DND-41 (cell line): ENCODE measurements around the gene UROC1.

Experiments
- ATAC-seq: fragments of 200-7000 bp; cut with Tn5 transposase; 3 replicates; pipeline ENCODE4 v1.9.1; 2021; ENCODE audit warnings: low read depth; ENCODE audit not compliant: insufficient read depth
- DNase-seq: peaks from one replicate; pipeline ENCODE4 v3.0.0-alpha.2; 2020
- H2AFZ ChIP-seq: 2 replicates; pipeline ENCODE4 v1.6.0; 2012; ENCODE audit warnings: low read depth, low read length
- H3K27ac ChIP-seq: 2 replicates; pipeline ENCODE4 v1.5.1; 2012; ENCODE audit warnings: low read length, inconsistent platforms
- H3K27me3 ChIP-seq: fragments of 200-600 bp; sonication (generic); 2 replicates; pipeline ENCODE4 v1.6.0; 2012; ENCODE audit warnings: low read length, mild to moderate bottlenecking, inconsistent platforms; ENCODE audit not compliant: insufficient read depth, poor library complexity
- H3K36me3 ChIP-seq: 2 replicates; pipeline ENCODE4 v1.5.1; 2012; ENCODE audit warnings: low read length, inconsistent platforms; ENCODE audit not compliant: insufficient read depth
- H3K4me1 ChIP-seq: 2 replicates; pipeline ENCODE4 v1.5.1; 2012; ENCODE audit warnings: mild to moderate bottlenecking, low read length; ENCODE audit not compliant: insufficient read depth
- H3K4me2 ChIP-seq: 2 replicates; pipeline ENCODE4 v1.6.0; 2012; ENCODE audit warnings: mild to moderate bottlenecking, moderate library complexity, low read length, inconsistent platforms; ENCODE audit not compliant: insufficient read depth
- H3K4me3 ChIP-seq, 2 experiments: fragments of 200-600 bp in 1 of 2; shearing (Covaris generic) in 1 of 2; 2 replicates each; pipeline ENCODE4 v1.5.1; 2012 to 2016; ENCODE audit warnings: inconsistent platforms in 2 of 2, low read length in 2 of 2, mild to moderate bottlenecking in 2 of 2, low read depth in 1 of 2, moderate library complexity in 1 of 2
- H3K79me2 ChIP-seq: 2 replicates; pipeline ENCODE4 v1.6.0; 2012; ENCODE audit warnings: low read length, inconsistent platforms; ENCODE audit not compliant: insufficient read depth
- H3K9ac ChIP-seq: 2 replicates; pipeline ENCODE4 v1.6.0; 2012; ENCODE audit warnings: low read depth, mild to moderate bottlenecking, inconsistent platforms, low read length, moderate library complexity
- H3K9me3 ChIP-seq: 2 replicates; pipeline ENCODE4 v1.5.1; 2012; ENCODE audit warnings: low read length, moderate library complexity, mild to moderate bottlenecking, inconsistent platforms; ENCODE audit not compliant: insufficient read depth, severe bottlenecking
- H4K20me1 ChIP-seq: 2 replicates; pipeline ENCODE4 v1.6.0; 2012; ENCODE audit warnings: low read length; ENCODE audit not compliant: insufficient read depth
- EZH2 ChIP-seq: IDR thresholded peaks from 3 replicates; pipeline ENCODE4 v1.6.1; 2012; ENCODE audit warnings: borderline replicate concordance, low read depth, mild to moderate bottlenecking, moderate library complexity, low read length, inconsistent platforms; ENCODE audit not compliant: severe bottlenecking
- TF ChIP-seq, protein P1 (sequence below): IDR thresholded peaks from 2 replicates; pipeline ENCODE4 v1.5.1; 2012; ENCODE audit warnings: borderline replicate concordance, low read length, moderate library complexity, mild to moderate bottlenecking; ENCODE audit not compliant: poor library complexity, severe bottlenecking; ENCODE audit errors: extremely low read depth

The UROC1 gene

DNA sequence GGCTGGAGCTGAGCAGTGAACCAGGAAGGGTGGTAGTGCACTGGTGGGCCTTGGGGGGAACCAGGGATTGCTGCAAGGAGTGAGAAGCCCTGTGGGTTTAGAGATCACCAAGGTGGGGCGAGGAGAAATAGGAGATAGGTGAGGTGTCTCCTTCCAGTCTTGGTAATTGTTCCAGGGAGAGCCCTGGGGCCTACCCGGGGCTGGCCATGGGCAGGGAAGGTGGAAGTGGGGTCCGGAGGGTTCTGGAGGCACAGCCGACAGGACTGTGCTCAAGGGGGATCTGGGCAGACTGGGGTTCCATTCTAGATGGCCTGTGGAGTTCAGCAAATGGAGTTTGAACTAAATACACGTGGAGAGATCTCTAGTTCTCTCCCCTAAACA, 10.8 kb upstream of the UROC1 start:
- no peaks in the 10 kb centered on the region for H3K36me3 ChIP-seq
- no peaks in the 10 kb centered on the region for H3K4me1 ChIP-seq
- TF ChIP-seq, protein P1, sequence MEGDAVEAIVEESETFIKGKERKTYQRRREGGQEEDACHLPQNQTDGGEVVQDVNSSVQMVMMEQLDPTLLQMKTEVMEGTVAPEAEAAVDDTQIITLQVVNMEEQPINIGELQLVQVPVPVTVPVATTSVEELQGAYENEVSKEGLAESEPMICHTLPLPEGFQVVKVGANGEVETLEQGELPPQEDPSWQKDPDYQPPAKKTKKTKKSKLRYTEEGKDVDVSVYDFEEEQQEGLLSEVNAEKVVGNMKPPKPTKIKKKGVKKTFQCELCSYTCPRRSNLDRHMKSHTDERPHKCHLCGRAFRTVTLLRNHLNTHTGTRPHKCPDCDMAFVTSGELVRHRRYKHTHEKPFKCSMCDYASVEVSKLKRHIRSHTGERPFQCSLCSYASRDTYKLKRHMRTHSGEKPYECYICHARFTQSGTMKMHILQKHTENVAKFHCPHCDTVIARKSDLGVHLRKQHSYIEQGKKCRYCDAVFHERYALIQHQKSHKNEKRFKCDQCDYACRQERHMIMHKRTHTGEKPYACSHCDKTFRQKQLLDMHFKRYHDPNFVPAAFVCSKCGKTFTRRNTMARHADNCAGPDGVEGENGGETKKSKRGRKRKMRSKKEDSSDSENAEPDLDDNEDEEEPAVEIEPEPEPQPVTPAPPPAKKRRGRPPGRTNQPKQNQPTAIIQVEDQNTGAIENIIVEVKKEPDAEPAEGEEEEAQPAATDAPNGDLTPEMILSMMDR: no peak
- TF ChIP-seq EZH2: no peak
- no peak overlapping the region for H3K27ac ChIP-seq
- DNase-seq (no peak), ATAC-seq (no peak)
- peaks cover 3% of the 10 kb centered on the region for H3K27me3 ChIP-seq
- H4K20me1 ChIP-seq: no peaks in the 10 kb centered on the region
- no peak overlapping the region for H3K4me3 ChIP-seq
- H3K79me2 ChIP-seq: no peaks in the 10 kb centered on the region
- no peak overlapping the region for H2AFZ ChIP-seq
- no peaks in the 10 kb centered on the region for H3K9me3 ChIP-seq
- no peak overlapping the region for H3K4me2 ChIP-seq
- no peak overlapping the region for H3K9ac ChIP-seq

DNA sequence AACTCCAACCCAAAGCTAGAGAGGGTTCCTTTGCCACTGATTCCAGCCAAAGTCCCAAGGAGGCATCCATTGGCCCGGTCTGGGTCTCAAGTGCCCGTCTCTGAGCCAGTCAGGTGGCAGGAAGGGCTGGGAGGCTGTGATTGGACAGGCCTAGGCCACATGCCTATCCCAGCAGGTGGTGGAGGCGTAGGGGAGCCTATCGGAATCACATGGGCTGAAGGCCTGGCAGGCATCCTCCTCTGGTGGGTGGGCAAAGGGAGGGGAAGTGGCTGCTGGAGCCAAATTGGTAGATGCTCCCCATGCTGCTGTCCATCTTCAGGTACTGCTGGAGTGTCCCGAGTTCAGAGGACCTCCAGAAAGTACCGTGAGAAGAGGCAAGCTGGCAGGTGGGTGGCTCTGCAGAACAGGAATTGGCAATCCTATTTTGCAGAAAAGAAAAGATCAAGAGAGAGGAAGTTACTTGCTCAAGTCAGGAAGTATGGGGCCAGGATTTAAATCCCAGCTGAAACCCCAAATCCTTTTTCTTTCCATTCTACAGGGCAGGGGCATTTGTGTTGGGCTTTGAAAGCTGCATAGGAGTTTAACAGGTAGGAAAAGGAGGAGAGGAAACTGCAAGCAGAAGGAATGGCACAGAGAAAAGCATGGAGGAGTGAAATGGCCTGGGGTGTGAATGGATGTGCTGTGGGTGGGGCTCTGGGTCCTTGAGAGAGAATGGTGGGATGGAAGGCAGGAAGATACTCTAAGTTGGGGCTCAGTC, 10.1 kb upstream of the UROC1 start:
- no peaks in the 10 kb centered on the region for H4K20me1 ChIP-seq
- H3K4me1 ChIP-seq: no peaks in the 10 kb centered on the region
- ATAC-seq (no peak), DNase-seq (no peak)
- no peak overlapping the region for H3K27ac ChIP-seq
- H3K9ac ChIP-seq: no peak overlapping the region
- TF ChIP-seq, protein P1: no peak
- TF ChIP-seq EZH2: no peak
- no peak overlapping the region for H2AFZ ChIP-seq
- H3K36me3 ChIP-seq: no peaks in the 10 kb centered on the region
- H3K79me2 ChIP-seq: no peaks in the 10 kb centered on the region
- H3K9me3 ChIP-seq: no peaks in the 10 kb centered on the region
- no peaks in the 10 kb centered on the region for H3K27me3 ChIP-seq
- no peak overlapping the region for H3K4me2 ChIP-seq
- H3K4me3 ChIP-seq: no peak overlapping the region

DNA sequence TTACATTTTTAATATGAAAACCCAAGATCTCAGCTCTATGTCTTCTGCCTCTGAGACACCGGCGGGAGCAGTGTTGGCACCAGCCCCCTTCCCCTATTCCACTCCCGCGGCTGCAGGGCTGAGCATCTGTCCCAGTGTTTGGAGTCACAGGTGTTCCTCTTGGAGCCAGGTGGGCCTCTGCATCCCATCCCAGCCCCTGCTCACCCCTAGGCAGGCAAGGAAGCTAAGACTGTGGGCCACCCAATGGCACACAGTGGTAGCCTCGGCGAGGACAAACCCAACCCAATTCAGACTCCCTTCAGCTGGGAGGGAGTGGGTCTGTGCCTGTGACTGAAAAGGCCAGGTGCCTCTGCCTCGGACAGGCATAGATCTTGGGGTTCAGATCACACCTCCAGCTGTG, 9.4 kb upstream of the UROC1 start:
- Histone ChIP-seq H3K27me3 (no peaks in the 10 kb centered on the region), H3K4me1 (no peaks in the 10 kb centered on the region), H3K36me3 (no peaks in the 10 kb centered on the region), H3K9me3 (no peaks in the 10 kb centered on the region), H2AFZ (no peak overlapping the region), H3K9ac (no peak overlapping the region), H3K4me2 (no peak overlapping the region), H3K79me2 (no peaks in the 10 kb centered on the region), H4K20me1 (no peaks in the 10 kb centered on the region), H3K27ac (no peak overlapping the region), H3K4me3 (no peak overlapping the region)
- ATAC-seq: no peak
- no peak for DNase-seq
- no peak for TF ChIP-seq EZH2
- TF ChIP-seq, protein P1: no peak

DNA sequence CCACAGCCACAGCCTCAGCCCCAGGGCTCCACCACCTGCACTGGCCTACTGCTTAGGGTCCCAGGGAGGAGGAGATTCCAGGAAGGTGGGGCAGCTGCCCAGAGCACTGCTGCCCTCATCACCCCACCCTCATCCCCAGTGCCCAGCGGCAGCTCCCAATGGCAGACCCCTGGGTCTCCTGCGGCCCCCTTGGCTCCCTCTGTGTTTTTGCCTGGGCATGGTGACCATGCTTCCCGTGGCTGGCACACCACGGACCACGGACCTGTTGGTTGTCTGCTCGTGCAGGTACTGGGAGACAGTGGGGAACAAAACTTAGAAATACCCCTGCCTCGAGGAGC, 9.1 kb upstream of the UROC1 start:
- Histone ChIP-seq H3K9me3 (no peaks in the 10 kb centered on the region), H3K27ac (no peak overlapping the region), H3K4me3 (no peak overlapping the region), H3K36me3 (no peaks in the 10 kb centered on the region), H3K27me3 (no peaks in the 10 kb centered on the region), H2AFZ (no peak overlapping the region), H3K4me1 (no peaks in the 10 kb centered on the region), H3K9ac (no peak overlapping the region), H3K79me2 (no peaks in the 10 kb centered on the region), H3K4me2 (no peak overlapping the region), H4K20me1 (no peaks in the 10 kb centered on the region)
- DNase-seq (no peak), ATAC-seq (no peak)
- no peak for TF ChIP-seq EZH2
- TF ChIP-seq, protein P1: no peak
